Raji (cell line): Measurements from ENCODE around the gene ARFGEF3.

ENCODE experiments used
- POLR2A ChIP-seq: IDR thresholded peaks from 2 replicates; pipeline ENCODE4 v1.6.1; 2011; ENCODE audit warnings: low read depth, low read length, control low read depth; ENCODE audit not compliant: insufficient read depth

Gene ARFGEF3

GRCh38 chr6:138197570-138197969 is 35.8 kb downstream of the ARFGEF3 start:
- TF ChIP-seq POLR2A: no peak

GRCh38 chr6:138198430-138199091 is 36.8 kb downstream of the ARFGEF3 start:
- TF ChIP-seq POLR2A: no peak

GRCh38 chr6:138201836-138202235 is 40.1 kb downstream of the ARFGEF3 start:
- no peak for TF ChIP-seq POLR2A

GRCh38 chr6:138203315-138203714 is 41.6 kb downstream of the ARFGEF3 start:
- TF ChIP-seq POLR2A: no peak

- TF ChIP-seq POLR2A: no peak
Observed at GRCh38 chr6:138204303-138204702, 42.6 kb downstream of the ARFGEF3 start.

- TF ChIP-seq POLR2A: no peak
Observed at GRCh38 chr6:138204792-138205384, 43.1 kb downstream of the ARFGEF3 start.

- no peak for TF ChIP-seq POLR2A
Observed at GRCh38 chr6:138205437-138206094, 43.8 kb downstream of the ARFGEF3 start.

GRCh38 chr6:138206862-138207261 is 45.1 kb downstream of the ARFGEF3 start:
- no peak for TF ChIP-seq POLR2A

- no peak for TF ChIP-seq POLR2A
Observed at GRCh38 chr6:138211048-138211581, 49.4 kb downstream of the ARFGEF3 start.

GRCh38 chr6:138211601-138212000 is 49.9 kb downstream of the ARFGEF3 start:
- no peak for TF ChIP-seq POLR2A

- no peak for TF ChIP-seq POLR2A
Observed at GRCh38 chr6:138215093-138215782, 53.5 kb downstream of the ARFGEF3 start.

GRCh38 chr6:138218449-138218848 is 56.7 kb downstream of the ARFGEF3 start, which contains the start of gene PBOV1:
Gene PBOV1 (minus strand): TSS chr6:138218491. CDS start chr6:138218395, 96 bp downstream.
- no peak for TF ChIP-seq POLR2A

GRCh38 chr6:138219398-138219797 is 57.7 kb downstream of the ARFGEF3 start:
- TF ChIP-seq POLR2A: no peak

GRCh38 chr6:138219901-138220300 is 58.2 kb downstream of the ARFGEF3 start:
- TF ChIP-seq POLR2A: no peak

- no peak for TF ChIP-seq POLR2A
Observed at GRCh38 chr6:138222901-138223546, 61.3 kb downstream of the ARFGEF3 start.
